ENCODE measurements around the gene OR10K1. TPM values are rescaled to one million over a fixed set of nuclear protein-coding genes. Genes with fewer than 3 reads are reported as not detected.
"Not testable (repeated sequence)": the region's sequence is repeated elsewhere in the genome, so short reads cannot be mapped to it uniquely, and the experiment has no call there.

The OR10K1 gene
- total RNA-seq (ENCODE audit: insufficient read depth, low replicate concordance) = 1.7 TPM

- no peak for DNase-seq (ENCODE audit: low spot score)
Measured at GRCh38 chr1:158461534-158461933, at the start of gene OR10K1. TSS of gene OR10K1 (plus strand) at chr1:158461834. CDS start at chr1:158465562, 3,728 bp downstream.

- no peak for DNase-seq (ENCODE audit: low spot score)
Measured at GRCh38 chr1:158414651-158415345, 46.8 kb upstream of the OR10K1 start.

- no peak for DNase-seq (ENCODE audit: low spot score)
Measured at GRCh38 chr1:158417586-158417985, 44.0 kb upstream of the OR10K1 start.

GRCh38 chr1:158422212-158422611 is 39.4 kb upstream of the OR10K1 start:
- DNase-seq (ENCODE audit: low spot score) = peak; percentile 46

- peak; percentile 35 for DNase-seq (ENCODE audit: low spot score)
Measured at GRCh38 chr1:158425027-158425426, 36.6 kb upstream of the OR10K1 start.

GRCh38 chr1:158426137-158426536 is 35.5 kb upstream of the OR10K1 start, which contains the start of gene OR10K2:
TSS of gene OR10K2 (minus strand) at chr1:158426237. CDS start at chr1:158420866, 5,371 bp downstream.
- DNase-seq (ENCODE audit: low spot score) = no peak

GRCh38 chr1:158430163-158430562 is 31.5 kb upstream of the OR10K1 start:
- not testable (repeated sequence) for DNase-seq (ENCODE audit: low spot score)

GRCh38 chr1:158434741-158435140 is 26.9 kb upstream of the OR10K1 start:
- DNase-seq (ENCODE audit: low spot score) = no peak

GRCh38 chr1:158445376-158445775 is 16.3 kb upstream of the OR10K1 start:
- DNase-seq (ENCODE audit: low spot score) = no peak

- no peak for DNase-seq (ENCODE audit: low spot score)
Measured at GRCh38 chr1:158454537-158454936, 7.1 kb upstream of the OR10K1 start.

- no peak for DNase-seq (ENCODE audit: low spot score)
Measured at GRCh38 chr1:158457246-158457645, 4.4 kb upstream of the OR10K1 start.

- no peak for DNase-seq (ENCODE audit: low spot score)
Measured at GRCh38 chr1:158458263-158458662, 3.4 kb upstream of the OR10K1 start.

- DNase-seq (ENCODE audit: low spot score) = no peak
Measured at GRCh38 chr1:158471920-158472319, 10.3 kb downstream of the OR10K1 start, which contains the start of gene OR10R2. TSS of gene OR10R2 (plus strand) at chr1:158472220. CDS start at chr1:158472326, 106 bp downstream.

GRCh38 chr1:158485455-158485854 is 23.8 kb downstream of the OR10K1 start:
- no peak for DNase-seq (ENCODE audit: low spot score)

- DNase-seq (ENCODE audit: low spot score) = no peak
Measured at GRCh38 chr1:158491316-158491715, 29.7 kb downstream of the OR10K1 start.

GRCh38 chr1:158493054-158493453 is 31.4 kb downstream of the OR10K1 start:
- no peak for DNase-seq (ENCODE audit: low spot score)

GRCh38 chr1:158494796-158495195 is 33.2 kb downstream of the OR10K1 start:
- no peak for DNase-seq (ENCODE audit: low spot score)

- peak; percentile 61 for DNase-seq (ENCODE audit: low spot score)
Measured at GRCh38 chr1:158496374-158496773, 34.7 kb downstream of the OR10K1 start.

GRCh38 chr1:158506369-158506987 is 44.8 kb downstream of the OR10K1 start:
- no peak for DNase-seq (ENCODE audit: low spot score)

- DNase-seq (ENCODE audit: low spot score) = no peak
Measured at GRCh38 chr1:158507511-158507910, 45.9 kb downstream of the OR10K1 start.

- peak; percentile 62 for DNase-seq (ENCODE audit: low spot score)
Measured at GRCh38 chr1:158509471-158510156, 48.0 kb downstream of the OR10K1 start.

- DNase-seq (ENCODE audit: low spot score) = no peak
Measured at GRCh38 chr1:158516966-158517365, 55.3 kb downstream of the OR10K1 start.

All from umbilical cord (tissue), 2 donors.